OCI-LY1 (cell line): ENCODE measurements around the gene SH3BP4.

ENCODE experiments used
- H2AFZ ChIP-seq: fragments of 200-600 bp; sonication (generic), shearing (Covaris generic); 2 replicates; pipeline ENCODE4 v1.6.0; 2014; ENCODE audit warnings: antibody characterized with exemption, mild to moderate bottlenecking, low read length
- H3F3A ChIP-seq: fragments of 200-600 bp; sonication (generic), shearing (Covaris generic); 2 replicates; pipeline ENCODE4 v1.6.0; 2014; ENCODE audit warnings: mild to moderate bottlenecking, antibody characterized with exemption, low read length, moderate library complexity; ENCODE audit not compliant: insufficient read depth
- H3K27ac ChIP-seq: fragments of 200-600 bp; sonication (generic); 2 replicates; pipeline ENCODE4 v1.5.1; 2014; ENCODE audit warnings: low read length, mixed run types, mild to moderate bottlenecking, low read depth; ENCODE audit not compliant: poor library complexity, severe bottlenecking
- H3K27me3 ChIP-seq: fragments of 200-600 bp; sonication (generic); 2 replicates; pipeline ENCODE4 v1.6.0; 2014; ENCODE audit warnings: antibody characterized with exemption, mild to moderate bottlenecking, low read length, moderate library complexity; ENCODE audit not compliant: insufficient read depth
- H3K36me3 ChIP-seq: fragments of 200-600 bp; sonication (generic); 2 replicates; pipeline ENCODE4 v1.6.1; 2014; ENCODE audit warnings: mild to moderate bottlenecking, antibody characterized with exemption, low read length, moderate library complexity, mixed read lengths; ENCODE audit not compliant: insufficient read depth
- H3K4me1 ChIP-seq: fragments of 200-600 bp; sonication (generic); 2 replicates; pipeline ENCODE4 v1.5.1; 2014; ENCODE audit warnings: mild to moderate bottlenecking, low read length, moderate library complexity; ENCODE audit not compliant: insufficient read depth, severe bottlenecking
- H3K4me2 ChIP-seq: fragments of 200-600 bp; sonication (generic), shearing (Covaris generic); 2 replicates; pipeline ENCODE4 v1.6.1; 2014; ENCODE audit warnings: low read length
- H3K4me3 ChIP-seq: fragments of 200-600 bp; sonication (generic); 2 replicates; pipeline ENCODE4 v1.5.1; 2014; ENCODE audit warnings: low read length, low read depth, mild to moderate bottlenecking, mixed read lengths; ENCODE audit not compliant: poor library complexity, severe bottlenecking
- H3K79me2 ChIP-seq: fragments of 200-600 bp; shearing (Covaris generic); 2 replicates; pipeline ENCODE4 v1.6.1; 2016; ENCODE audit warnings: mixed run types, low read length, mixed read lengths; ENCODE audit not compliant: insufficient read depth
- H3K9ac ChIP-seq: fragments of 200-600 bp; sonication (generic), shearing (Covaris generic); 2 replicates; pipeline ENCODE4 v1.6.1; 2014; ENCODE audit warnings: mild to moderate bottlenecking, low read length, mixed read lengths
- H3K9me2 ChIP-seq: fragments of 200-600 bp; sonication (generic), shearing (Covaris generic); 2 replicates; pipeline ENCODE4 v1.6.1; 2014; ENCODE audit warnings: low read depth, mild to moderate bottlenecking, low read length, mixed read lengths
- H3K9me3 ChIP-seq: fragments of 200-600 bp; shearing (Covaris generic); 2 replicates; pipeline ENCODE4 v1.6.1; 2014; ENCODE audit warnings: low read length, mixed read lengths
- H4K20me1 ChIP-seq: fragments of 200-600 bp; sonication (generic), shearing (Covaris generic); 2 replicates; pipeline ENCODE4 v1.6.0; 2016; ENCODE audit warnings: mild to moderate bottlenecking, low read length; ENCODE audit not compliant: insufficient read depth
- EZH2 ChIP-seq: fragments of 200-600 bp; sonication (generic), shearing (Covaris generic); IDR thresholded peaks from 2 replicates; pipeline ENCODE4 v1.8.0; 2017; ENCODE audit warnings: borderline replicate concordance, mixed run types, mild to moderate bottlenecking, antibody characterized with exemption, low read length, moderate library complexity, mixed read lengths
- TF ChIP-seq, protein P1 (sequence below): fragments of 200-600 bp; sonication (generic), shearing (Covaris generic); IDR thresholded peaks from 2 replicates; pipeline ENCODE4 v1.5.1; 2017; ENCODE audit warnings: mild to moderate bottlenecking, antibody characterized with exemption, low read length, moderate library complexity, mixed read lengths

SH3BP4 gene

GRCh38 chr2:234957834-234958135 is 6.0 kb downstream of the SH3BP4 start:
- Histone ChIP-seq H3K9ac (no peak overlapping the region), H3K4me1 (no peaks in the 10 kb centered on the region), H3K4me2 (no peak overlapping the region), H3K9me3 (no peaks in the 10 kb centered on the region), H3K27me3 (no peaks in the 10 kb centered on the region), H3K9me2 (no peaks in the 10 kb centered on the region), H3K36me3 (no peaks in the 10 kb centered on the region), H3K27ac (no peak overlapping the region), H3K4me3 (no peak overlapping the region), H4K20me1 (no peaks in the 10 kb centered on the region), H2AFZ (no peak overlapping the region), H3F3A (no peaks in the 10 kb centered on the region), H3K79me2 (no peaks in the 10 kb centered on the region)
- no peak for TF ChIP-seq EZH2
- TF ChIP-seq, protein P1, sequence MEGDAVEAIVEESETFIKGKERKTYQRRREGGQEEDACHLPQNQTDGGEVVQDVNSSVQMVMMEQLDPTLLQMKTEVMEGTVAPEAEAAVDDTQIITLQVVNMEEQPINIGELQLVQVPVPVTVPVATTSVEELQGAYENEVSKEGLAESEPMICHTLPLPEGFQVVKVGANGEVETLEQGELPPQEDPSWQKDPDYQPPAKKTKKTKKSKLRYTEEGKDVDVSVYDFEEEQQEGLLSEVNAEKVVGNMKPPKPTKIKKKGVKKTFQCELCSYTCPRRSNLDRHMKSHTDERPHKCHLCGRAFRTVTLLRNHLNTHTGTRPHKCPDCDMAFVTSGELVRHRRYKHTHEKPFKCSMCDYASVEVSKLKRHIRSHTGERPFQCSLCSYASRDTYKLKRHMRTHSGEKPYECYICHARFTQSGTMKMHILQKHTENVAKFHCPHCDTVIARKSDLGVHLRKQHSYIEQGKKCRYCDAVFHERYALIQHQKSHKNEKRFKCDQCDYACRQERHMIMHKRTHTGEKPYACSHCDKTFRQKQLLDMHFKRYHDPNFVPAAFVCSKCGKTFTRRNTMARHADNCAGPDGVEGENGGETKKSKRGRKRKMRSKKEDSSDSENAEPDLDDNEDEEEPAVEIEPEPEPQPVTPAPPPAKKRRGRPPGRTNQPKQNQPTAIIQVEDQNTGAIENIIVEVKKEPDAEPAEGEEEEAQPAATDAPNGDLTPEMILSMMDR = no peak

DNA sequence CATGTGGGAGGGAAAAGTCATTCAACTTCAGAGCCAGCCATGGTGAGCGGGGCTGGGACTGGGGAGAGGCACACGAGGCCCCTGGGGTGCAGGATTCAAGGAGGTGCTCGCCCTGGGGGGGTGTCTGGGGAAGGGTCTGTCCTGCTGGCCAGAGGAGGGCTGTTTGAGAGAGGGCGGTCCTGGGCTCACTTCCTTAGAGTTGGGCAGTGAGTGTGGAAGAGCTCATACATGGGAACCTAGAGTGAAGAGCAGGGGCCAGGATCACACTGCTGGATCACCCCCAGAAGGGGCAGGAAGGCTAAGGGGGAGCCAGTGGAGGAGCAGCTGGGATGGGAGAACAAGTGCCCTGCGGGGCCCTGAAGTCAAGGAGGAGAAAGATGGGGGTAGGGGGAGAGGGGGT is 6.5 kb downstream of the SH3BP4 start:
- Histone ChIP-seq H3K27me3 (no peaks in the 10 kb centered on the region), H3K27ac (no peak overlapping the region), H3K4me2 (no peak overlapping the region), H3K9me3 (no peaks in the 10 kb centered on the region), H2AFZ (no peak overlapping the region), H3K4me1 (no peaks in the 10 kb centered on the region), H3K9me2 (no peaks in the 10 kb centered on the region), H3K9ac (no peak overlapping the region), H3F3A (no peaks in the 10 kb centered on the region), H3K36me3 (no peaks in the 10 kb centered on the region), H4K20me1 (no peaks in the 10 kb centered on the region), H3K4me3 (no peak overlapping the region), H3K79me2 (no peaks in the 10 kb centered on the region)
- TF ChIP-seq EZH2 = no peak
- TF ChIP-seq, protein P1 = no peak

GRCh38 chr2:234958746-234959395 is 7.1 kb downstream of the SH3BP4 start:
- no peak for TF ChIP-seq EZH2
- TF ChIP-seq, protein P1 = no peak
- Histone ChIP-seq H3K4me1 (no peaks in the 10 kb centered on the region), H3F3A (no peaks in the 10 kb centered on the region), H3K27ac (no peak overlapping the region), H3K4me2 (no peak overlapping the region), H3K9me2 (no peaks in the 10 kb centered on the region), H3K27me3 (no peaks in the 10 kb centered on the region), H3K36me3 (no peaks in the 10 kb centered on the region), H3K79me2 (no peaks in the 10 kb centered on the region), H3K9ac (no peak overlapping the region), H3K9me3 (no peaks in the 10 kb centered on the region), H4K20me1 (no peaks in the 10 kb centered on the region), H2AFZ (no peak overlapping the region), H3K4me3 (no peak overlapping the region)
